Activated CD8-positive, alpha-beta memory T cell treated with anti-CD3 and anti-CD28 coated beads for 36 hours (primary cell): ENCODE results near the gene NCBP3. TPM values are rescaled to one million over a fixed set of nuclear protein-coding genes. Genes with fewer than 3 reads are reported as not detected.
"Not testable (repeated sequence)": the region's sequence is repeated elsewhere in the genome, so short reads cannot be mapped to it uniquely, and the experiment has no call there.

Source experiments
- CTCF ChIA-PET: fragments of 350-600 bp; sonication (Branson Sonifier 250); formaldehyde crosslinking; loops from one replicate; lab custom pipeline; 2021; ENCODE audit warnings: antibody characterized with exemption; lab: Charles Lee
- POLR2A ChIA-PET: fragments of 350-600 bp; sonication (Branson Sonifier 250); formaldehyde crosslinking; loops from one replicate; lab custom pipeline; 2021; ENCODE audit warnings: antibody characterized with exemption; lab: Charles Lee
- total RNA-seq, 2 experiments: library from RNA; stranded (reverse); gene quantifications; one replicate each; pipeline ENCODE4 v1.2.3, GENCODE V29; 2021

Gene NCBP3
- total RNA-seq, 2 experiments from 2014 or later = 43.8 to 45.4 TPM

GRCh38 chr17:3860939-3861700 lies 15.1 kb upstream of the NCBP3 start:
- POLR2A ChIA-PET = no interaction called here

GRCh38 chr17:3859940-3860339 lies 13.9 kb upstream of the NCBP3 start:
- POLR2A ChIA-PET = no interaction called here
- CTCF ChIA-PET = interaction anchor here (2.7 kb wide), 1 partner anchor 54 kb away, joined by 8 read pairs; no protein-coding TSS in a partner anchor

More at GRCh38 chr17:3860939-3861700, 15.1 kb upstream of the NCBP3 start:
- CTCF ChIA-PET = interaction anchor here (0.9 to 2.7 kb wide), 3 partner anchors 16 to 125 kb away, joined by 3 to 8 read pairs (median 5); no protein-coding TSS in a partner anchor

- CTCF ChIA-PET = interaction anchor here (1.0 to 1.5 kb wide), 5 partner anchors 8 to 56 kb away, joined by 3 to 8 read pairs (median 3); partner anchors contain the start of gene NCBP3
- POLR2A ChIA-PET = no interaction called here
Observed at GRCh38 chr17:3857261-3858105, 11.4 kb upstream of the NCBP3 start.

DNA sequence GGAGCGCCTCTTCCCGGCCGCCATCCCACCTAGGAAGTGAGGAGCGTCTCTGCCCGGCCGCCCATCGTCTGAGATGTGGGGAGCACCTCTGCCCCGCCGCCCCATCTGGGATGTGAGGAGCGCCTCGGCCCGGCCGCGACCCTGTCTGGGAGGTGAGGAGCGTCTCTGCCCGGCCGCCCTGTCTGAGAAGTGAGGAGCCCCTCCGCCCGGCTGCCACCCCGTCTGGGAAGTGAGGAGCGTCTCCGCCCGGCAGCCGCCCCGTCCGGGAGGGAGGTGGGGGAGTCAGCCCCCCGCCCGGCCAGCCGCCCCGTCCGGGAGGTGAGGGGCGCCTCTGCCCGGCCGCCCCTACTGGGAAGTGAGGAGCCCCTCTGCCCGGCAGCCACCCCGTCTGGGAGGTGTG lies 8.2 kb upstream of the NCBP3 start:
- CTCF ChIA-PET, POLR2A ChIA-PET: not testable (repeated sequence)

GRCh38 chr17:3852561-3852960 lies 6.5 kb upstream of the NCBP3 start:
- ChIA-PET POLR2A (no interaction called here), CTCF (no interaction called here)

DNA sequence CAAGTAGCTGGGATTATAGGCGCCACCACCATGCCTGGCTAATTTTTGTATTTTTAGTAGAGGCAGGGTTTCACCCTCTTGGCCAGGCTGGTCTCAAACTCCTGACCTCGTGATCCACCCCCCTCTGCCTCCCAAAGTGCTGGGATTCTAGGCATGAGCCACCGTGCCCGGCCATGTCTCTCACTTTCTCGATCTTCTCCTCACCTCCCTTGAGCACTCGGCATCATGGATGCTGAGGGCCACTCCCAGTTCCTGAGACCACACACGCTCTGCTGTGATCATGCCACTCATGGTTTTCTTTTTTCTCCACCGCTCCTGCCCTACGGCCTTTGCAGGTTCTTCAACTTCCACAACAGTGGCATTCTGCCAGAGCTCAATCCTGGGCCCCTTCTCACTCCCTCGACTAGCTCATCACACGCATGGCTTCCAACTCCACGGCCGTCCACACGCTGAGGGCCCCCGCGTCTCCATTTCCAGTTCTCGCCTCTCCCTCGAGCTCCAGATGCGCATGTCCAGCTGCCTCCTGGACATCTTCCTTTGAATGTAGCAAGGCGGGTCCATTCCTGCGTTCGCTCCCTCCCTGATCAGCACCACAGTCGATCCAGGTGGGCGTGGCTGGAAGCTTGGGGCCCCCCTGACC lies 5.5 kb upstream of the NCBP3 start:
- ChIA-PET CTCF (no interaction called here), POLR2A (no interaction called here)

DNA sequence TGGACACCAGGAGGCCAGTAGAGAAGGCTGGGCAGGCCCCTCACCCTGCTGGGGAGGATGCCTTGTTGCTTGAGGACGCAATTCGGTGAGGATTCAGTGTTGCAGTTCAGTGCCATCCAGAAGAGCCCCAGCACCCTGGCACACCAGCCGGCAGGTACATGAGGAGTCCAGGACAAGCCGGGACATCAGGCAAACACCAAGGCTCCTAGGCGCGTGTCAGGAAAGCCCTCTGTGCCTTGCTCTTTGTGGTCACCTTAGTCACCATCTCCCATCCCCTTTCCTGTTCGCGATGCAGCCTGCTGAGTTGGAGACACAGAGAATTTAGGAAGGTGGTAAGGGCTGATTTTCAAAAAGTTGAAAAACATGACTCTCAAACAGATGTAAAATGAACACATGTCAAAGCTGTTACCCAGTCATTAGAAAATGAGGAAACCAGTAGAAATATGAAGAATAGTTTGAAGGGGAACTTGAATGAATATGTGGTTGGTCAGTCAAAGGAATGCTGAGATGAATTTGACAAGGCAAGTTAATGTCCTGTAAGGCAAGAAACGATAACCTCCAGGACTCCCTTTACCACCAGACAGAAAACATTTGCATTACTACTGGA lies 2.3 kb upstream of the NCBP3 start:
- ChIA-PET POLR2A (no interaction called here), CTCF (no interaction called here)

GRCh38 chr17:3847165-3847670 lies 1.2 kb upstream of the NCBP3 start:
- ChIA-PET CTCF (interaction anchor here (0.7 to 5.2 kb wide), 11 partner anchors 9 to 164 kb away, joined by 3 to 44 read pairs (median 6); no protein-coding TSS in a partner anchor), POLR2A (interaction anchor here (0.6 kb wide), 1 partner anchor 106 kb away, joined by 19 read pairs; no protein-coding TSS in a partner anchor)

DNA sequence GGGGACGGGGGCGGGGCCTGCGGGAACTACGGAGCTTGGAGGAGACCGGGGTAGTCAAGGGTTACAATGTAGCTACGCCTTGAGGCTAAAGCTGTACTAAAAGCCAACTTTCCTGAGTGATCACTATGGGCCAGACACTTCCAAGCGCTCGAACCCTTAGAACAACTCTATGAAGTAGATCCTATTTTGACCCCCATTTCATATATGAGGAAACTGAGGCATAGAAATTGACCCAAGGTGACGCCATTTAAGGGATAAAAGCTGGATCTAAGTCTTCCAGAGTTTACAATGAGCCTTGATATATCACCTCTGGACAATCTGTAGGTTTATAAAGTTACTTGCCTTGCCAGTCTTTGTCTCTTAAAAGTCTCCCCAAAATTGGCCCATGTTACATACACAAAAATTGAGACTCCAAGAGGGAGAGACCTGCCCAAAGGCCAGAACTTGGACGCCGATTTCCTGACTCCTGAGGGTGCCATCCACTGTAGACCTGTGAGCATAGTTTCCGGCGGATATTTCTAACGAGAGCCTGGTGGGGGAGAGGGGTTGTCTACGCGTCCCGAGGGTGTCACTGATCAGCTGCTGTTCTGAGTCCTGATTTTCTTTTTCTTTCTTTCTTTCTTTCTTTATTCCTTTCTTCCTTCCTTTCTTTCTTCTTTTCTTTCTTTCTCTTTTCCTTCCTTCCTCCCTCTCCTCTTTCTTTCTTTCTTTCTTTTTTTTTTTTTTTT lies 555 bp upstream of the NCBP3 start:
- POLR2A ChIA-PET = interaction anchor here (0.5 to 1.7 kb wide), 3 partner anchors 110 to 123 kb away, joined by 4 to 6 read pairs (median 4); partner anchors contain the start of gene HASPIN

DNA sequence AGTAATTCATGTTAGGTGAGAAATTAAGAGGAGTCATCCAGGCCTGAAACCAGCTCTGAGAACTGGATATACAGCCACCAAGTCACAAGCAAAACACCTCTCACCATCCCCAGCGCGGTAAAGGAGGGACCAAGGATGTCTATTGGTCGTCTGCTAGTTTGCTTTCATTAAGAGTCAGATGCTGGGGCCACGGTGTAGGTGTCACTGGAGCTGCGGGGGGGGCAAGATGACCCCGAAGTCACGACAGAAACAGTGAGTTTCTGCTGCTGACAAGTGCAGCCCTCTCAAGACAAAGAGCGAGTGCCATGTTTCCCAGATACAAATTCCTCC lies 790 bp downstream of the NCBP3 start:
- POLR2A ChIA-PET = interaction anchor here (0.5 to 1.7 kb wide), 4 partner anchors 26 to 528 kb away, joined by 3 to 6 read pairs (median 4); partner anchors contain the start of gene HASPIN

More for the DNA sequence above, 555 bp upstream of the NCBP3 start:
- CTCF ChIA-PET = interaction anchor here (0.7 to 5.2 kb wide), 16 partner anchors 9 to 296 kb away, joined by 3 to 44 read pairs (median 4); partner anchors contain the start of genes CYB5D2, HASPIN, SHPK and ZZEF1

GRCh38 chr17:3844556-3844955 lies 1.5 kb downstream of the NCBP3 start:
- POLR2A ChIA-PET = not testable (repeated sequence)
- CTCF ChIA-PET = interaction anchor here (1.0 to 5.2 kb wide), 11 partner anchors 17 to 331 kb away, joined by 3 to 44 read pairs (median 3); partner anchors contain the start of gene P2RX1

More for the DNA sequence above, 790 bp downstream of the NCBP3 start:
- CTCF ChIA-PET = interaction anchor here (0.7 to 5.2 kb wide), 12 partner anchors 16 to 163 kb away, joined by 3 to 44 read pairs (median 4); partner anchors contain the start of genes CAMKK1 and P2RX1

GRCh38 chr17:3843935-3844516 lies 2.0 kb downstream of the NCBP3 start:
- CTCF ChIA-PET = interaction anchor here (0.6 to 5.2 kb wide), 9 partner anchors 16 to 332 kb away, joined by 3 to 44 read pairs (median 3); partner anchors contain the start of gene ATP2A3
- POLR2A ChIA-PET = interaction anchor here (0.7 to 1.3 kb wide), 2 partner anchors 121 to 900 kb away, joined by 3 read pairs; partner anchors contain the start of gene HASPIN

DNA sequence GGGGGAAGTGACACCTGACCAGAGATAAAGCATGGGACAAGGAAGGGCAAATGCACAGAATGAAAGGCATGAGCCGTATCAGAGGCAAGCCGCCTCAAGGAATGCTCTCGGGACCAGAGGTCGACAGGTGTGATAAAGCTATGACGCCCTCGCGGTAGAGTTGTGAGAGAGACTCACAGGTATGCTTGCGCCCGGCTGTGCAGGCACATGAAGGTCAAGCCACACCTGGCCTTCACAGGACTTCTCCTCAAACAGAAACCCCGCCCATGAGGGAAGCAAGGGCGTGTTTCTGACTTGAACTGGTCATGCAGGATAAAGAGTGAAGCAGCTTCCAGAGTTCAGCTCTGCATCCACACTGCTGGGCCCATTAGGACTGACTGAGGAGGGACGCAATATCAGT lies 7.8 kb downstream of the NCBP3 start:
- CTCF ChIA-PET = interaction anchor here (1.3 to 2.5 kb wide), 3 partner anchors 8 to 143 kb away, joined by 3 to 14 read pairs (median 5); partner anchors contain the start of gene NCBP3
- POLR2A ChIA-PET = interaction anchor here (0.7 kb wide), 1 partner anchor 192 kb away, joined by 7 read pairs; no protein-coding TSS in a partner anchor

- POLR2A ChIA-PET = no interaction called here
- CTCF ChIA-PET = interaction anchor here (0.7 kb wide), 1 partner anchor 9 kb away, joined by 4 read pairs; no protein-coding TSS in a partner anchor
Observed at GRCh38 chr17:3836551-3836950, 9.5 kb downstream of the NCBP3 start.

- ChIA-PET CTCF (interaction anchor here (2.0 kb wide), 1 partner anchor 97 kb away, joined by 8 read pairs; no protein-coding TSS in a partner anchor), POLR2A (no interaction called here)
Observed at GRCh38 chr17:3835410-3836229, 10.4 kb downstream of the NCBP3 start.

DNA sequence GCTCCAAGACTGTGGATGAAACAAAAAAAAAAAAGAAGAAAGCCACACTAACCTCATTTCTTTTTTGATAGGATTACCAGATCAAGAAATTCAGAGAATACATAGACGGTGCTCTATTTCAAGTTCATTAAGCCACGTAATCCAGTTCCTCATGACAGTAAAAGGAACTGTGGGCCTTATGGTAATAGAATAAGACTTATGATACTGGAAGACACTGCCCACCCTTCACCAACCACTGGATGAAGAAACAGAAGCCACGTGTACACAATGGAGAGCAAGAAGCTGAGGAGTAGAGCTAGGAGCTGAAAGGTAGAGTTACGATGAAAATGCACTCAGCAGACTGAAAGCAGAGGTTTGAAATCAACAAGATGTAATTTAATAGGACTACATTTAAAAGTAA lies 11.2 kb downstream of the NCBP3 start:
- ChIA-PET CTCF (interaction anchor here (2.0 kb wide), 1 partner anchor 97 kb away, joined by 8 read pairs; no protein-coding TSS in a partner anchor), POLR2A (no interaction called here)
